NT2/D1 (cell line): ENCODE measurements around the gene MBP.

Experiments
- SUZ12 ChIP-seq: IDR thresholded peaks from 2 replicates; pipeline ENCODE4 v1.6.1; 2011; ENCODE audit not compliant: insufficient read length, insufficient read depth; ENCODE audit errors: extremely low read depth
- YY1 ChIP-seq: IDR thresholded peaks from 2 replicates; pipeline ENCODE4 v1.6.1; 2011; ENCODE audit not compliant: insufficient read length, insufficient read depth
- ZNF274 ChIP-seq: IDR thresholded peaks from 2 replicates; pipeline ENCODE4 v1.6.1; 2011; ENCODE audit warnings: mild to moderate bottlenecking, low read depth, low read length

DNA sequence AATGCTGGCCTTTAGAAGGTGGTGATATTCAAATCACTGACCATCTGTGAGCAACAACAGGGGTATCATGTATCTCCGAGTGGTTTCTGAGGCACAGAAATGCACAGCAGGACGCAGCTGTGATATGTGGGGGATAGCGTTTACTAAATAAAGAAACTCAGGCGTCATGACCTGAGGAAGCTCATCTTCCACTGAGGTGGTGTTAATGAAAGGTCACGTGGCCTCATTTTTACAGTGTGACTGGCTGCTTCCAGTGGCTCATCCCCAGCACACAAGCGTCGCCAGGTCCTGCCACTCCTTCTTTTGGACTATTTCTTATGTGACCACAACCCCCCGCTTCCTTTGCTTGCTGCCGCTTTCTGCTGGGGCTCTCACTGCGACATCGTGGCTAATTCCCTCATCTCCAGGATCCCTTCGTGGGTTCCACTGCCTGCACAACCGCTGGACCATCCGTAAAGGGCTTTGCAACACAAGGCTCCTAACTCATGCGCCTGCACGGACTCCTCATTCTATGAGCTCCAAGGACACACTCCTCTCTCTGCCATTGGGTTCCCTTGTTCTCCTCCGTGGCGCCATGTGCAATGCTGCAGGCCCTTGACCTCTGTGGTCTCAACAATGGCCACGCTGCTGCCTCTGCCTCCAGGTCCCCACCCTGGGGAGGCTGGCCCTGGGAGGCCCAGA lies 109.3 kb downstream of the MBP start:
- TF ChIP-seq ZNF274: no peak
- no peak for TF ChIP-seq SUZ12
- TF ChIP-seq YY1: no peak
